Glutamatergic neuron (in vitro differentiated cells): Measurements from ENCODE around the gene DLG2. TPM values are rescaled to one million over a fixed set of nuclear protein-coding genes. Genes with fewer than 3 reads are reported as not detected.

ENCODE experiments used
- DNase-seq: peaks from one replicate; pipeline ENCODE4 v3.0.0; 2022
- H3K27ac Mint-ChIP-seq: one replicate; pipeline ENCODE4 v1.8.0; 2020; ENCODE audit warnings: mild to moderate bottlenecking, mixed read lengths, inconsistent platforms; ENCODE audit not compliant: unreplicated experiment
- H3K27me3 Mint-ChIP-seq: one replicate; pipeline ENCODE4 v1.8.0; 2020; ENCODE audit warnings: mild to moderate bottlenecking, moderate library complexity, mixed read lengths, inconsistent platforms; ENCODE audit not compliant: unreplicated experiment
- H3K36me3 Mint-ChIP-seq: one replicate; pipeline ENCODE4 v1.8.0; 2020; ENCODE audit warnings: mild to moderate bottlenecking, mixed read lengths, inconsistent platforms; ENCODE audit not compliant: unreplicated experiment
- H3K4me1 Mint-ChIP-seq: one replicate; pipeline ENCODE4 v1.8.0; 2020; ENCODE audit warnings: mild to moderate bottlenecking, low read depth, mixed read lengths, inconsistent platforms; ENCODE audit not compliant: unreplicated experiment
- H3K4me3 Mint-ChIP-seq: one replicate; pipeline ENCODE4 v1.8.0; 2020; ENCODE audit warnings: mild to moderate bottlenecking, mixed read lengths, inconsistent platforms; ENCODE audit not compliant: unreplicated experiment
- H3K9me3 Mint-ChIP-seq: one replicate; pipeline ENCODE4 v1.8.0; 2020; ENCODE audit warnings: mild to moderate bottlenecking, moderate library complexity, mixed read lengths, inconsistent platforms; ENCODE audit not compliant: unreplicated experiment
- total RNA-seq: library from RNA; stranded (reverse); fragmentation: NEBNext Ultra II Directional; extraction: Animal tissue kit (Norgen Biotek cat#: 25700); gene quantifications from one replicate; pipeline ENCODE4 v1.2.1, GENCODE V29; 2021; ENCODE audit not compliant: unreplicated experiment
- TF ChIP-seq, protein P1 (sequence below): fragments of 200-600 bp; sonication (generic); IDR thresholded peaks from one replicate; pipeline ENCODE4 v1.5.0; 2021; ENCODE audit not compliant: partially characterized antibody, unreplicated experiment

DLG2 gene
- total RNA-seq, 1 donor from 2014 or later, result 2.9 TPM

DNA sequence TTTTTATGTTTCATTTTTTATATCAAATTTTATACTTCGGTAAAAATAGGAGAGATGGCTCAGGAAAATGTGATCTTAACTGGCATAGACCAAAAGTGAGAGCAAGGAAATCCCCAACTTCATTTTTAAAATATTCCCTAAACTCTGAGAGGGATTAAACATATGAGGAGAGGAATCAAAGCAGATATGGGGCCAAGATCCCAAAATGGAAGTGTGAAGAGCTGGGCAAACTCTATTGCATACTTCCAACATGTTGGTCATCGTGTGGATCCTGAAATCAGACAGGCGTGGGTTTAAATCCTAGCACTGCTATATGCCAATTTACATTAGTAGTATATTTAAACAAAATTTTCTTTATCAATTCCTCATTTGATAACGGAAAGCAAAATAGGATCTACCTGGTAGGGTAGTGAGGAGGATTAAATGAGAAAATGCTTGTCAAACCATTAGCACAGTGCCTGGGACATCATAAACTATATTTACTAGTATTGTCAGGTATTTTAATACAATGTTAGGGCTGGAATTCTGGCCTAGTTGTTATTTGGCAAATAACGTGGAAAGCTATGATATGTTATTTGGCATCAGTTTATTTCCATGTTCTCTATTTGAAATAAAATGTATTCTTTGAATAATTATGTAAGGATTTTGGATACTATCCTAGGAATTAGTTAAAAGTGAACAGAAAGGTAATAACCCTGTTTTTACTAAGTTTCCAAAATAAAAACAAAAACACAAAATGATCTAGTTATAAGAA is 1948.1 kb downstream of the DLG2 start:
- peaks cover 9% of the 10 kb centered on the region for H3K4me1 Mint-ChIP-seq
- DNase-seq, result no peak
- H3K9me3 Mint-ChIP-seq, result no peaks in the 10 kb centered on the region
- no peak overlapping the region for H3K4me3 Mint-ChIP-seq
- TF ChIP-seq, protein P1, sequence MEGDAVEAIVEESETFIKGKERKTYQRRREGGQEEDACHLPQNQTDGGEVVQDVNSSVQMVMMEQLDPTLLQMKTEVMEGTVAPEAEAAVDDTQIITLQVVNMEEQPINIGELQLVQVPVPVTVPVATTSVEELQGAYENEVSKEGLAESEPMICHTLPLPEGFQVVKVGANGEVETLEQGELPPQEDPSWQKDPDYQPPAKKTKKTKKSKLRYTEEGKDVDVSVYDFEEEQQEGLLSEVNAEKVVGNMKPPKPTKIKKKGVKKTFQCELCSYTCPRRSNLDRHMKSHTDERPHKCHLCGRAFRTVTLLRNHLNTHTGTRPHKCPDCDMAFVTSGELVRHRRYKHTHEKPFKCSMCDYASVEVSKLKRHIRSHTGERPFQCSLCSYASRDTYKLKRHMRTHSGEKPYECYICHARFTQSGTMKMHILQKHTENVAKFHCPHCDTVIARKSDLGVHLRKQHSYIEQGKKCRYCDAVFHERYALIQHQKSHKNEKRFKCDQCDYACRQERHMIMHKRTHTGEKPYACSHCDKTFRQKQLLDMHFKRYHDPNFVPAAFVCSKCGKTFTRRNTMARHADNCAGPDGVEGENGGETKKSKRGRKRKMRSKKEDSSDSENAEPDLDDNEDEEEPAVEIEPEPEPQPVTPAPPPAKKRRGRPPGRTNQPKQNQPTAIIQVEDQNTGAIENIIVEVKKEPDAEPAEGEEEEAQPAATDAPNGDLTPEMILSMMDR, result no peak
- H3K27me3 Mint-ChIP-seq, result no peaks in the 10 kb centered on the region
- H3K27ac Mint-ChIP-seq, result no peak overlapping the region
- no peaks in the 10 kb centered on the region for H3K36me3 Mint-ChIP-seq

DNA sequence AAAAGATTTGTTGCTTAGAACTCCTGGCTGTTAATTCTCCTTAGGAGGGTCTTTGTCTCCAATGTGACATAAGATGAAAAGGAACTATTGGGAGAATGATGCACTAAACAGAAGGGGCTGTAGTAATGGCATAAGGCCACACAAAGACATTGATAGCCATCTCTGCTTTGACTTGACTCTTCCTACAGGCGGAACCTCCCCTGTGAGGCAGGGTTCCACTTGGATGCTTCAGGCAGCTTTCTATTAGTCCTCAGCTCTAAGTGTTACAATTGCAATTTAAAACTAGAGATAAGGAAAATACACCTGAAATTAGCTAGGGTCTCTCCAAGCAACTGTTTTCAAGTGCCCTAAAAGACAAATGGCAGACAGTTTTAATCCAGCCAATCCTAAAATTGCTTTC is 1949.4 kb downstream of the DLG2 start:
- no peak overlapping the region for H3K27ac Mint-ChIP-seq

DNA sequence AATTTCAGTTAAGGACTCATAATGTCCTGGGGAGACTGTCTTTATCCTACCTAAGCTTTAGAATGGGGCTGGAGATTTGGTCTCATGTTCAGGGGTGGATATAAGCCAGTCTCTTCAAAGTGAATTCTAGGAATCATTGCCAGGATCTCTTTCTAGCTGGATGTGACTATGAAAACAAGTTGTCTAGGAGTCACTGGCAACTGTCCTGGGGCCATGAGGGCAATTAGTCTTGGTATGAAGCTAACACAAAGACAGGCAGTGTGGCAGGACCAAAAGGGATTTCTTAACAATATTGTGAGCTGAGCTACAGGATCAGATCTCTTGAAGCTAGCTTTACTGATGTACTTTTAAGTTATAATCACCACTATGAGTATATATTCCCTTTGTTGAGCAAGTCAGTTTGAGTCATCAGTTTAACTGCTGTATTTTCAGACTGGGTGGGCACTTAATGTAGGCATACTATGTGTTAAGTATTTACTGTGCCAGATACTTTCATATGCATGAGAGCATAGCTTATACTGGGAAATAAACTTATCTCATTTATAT is 1951.0 kb downstream of the DLG2 start:
- DNase-seq, result no peak
- no peak overlapping the region for H3K27ac Mint-ChIP-seq
- H3K36me3 Mint-ChIP-seq, result no peaks in the 10 kb centered on the region
- no peaks in the 10 kb centered on the region for H3K27me3 Mint-ChIP-seq
- TF ChIP-seq, protein P1, result no peak
- no peaks in the 10 kb centered on the region for H3K9me3 Mint-ChIP-seq
- H3K4me3 Mint-ChIP-seq, result no peak overlapping the region
- H3K4me1 Mint-ChIP-seq, result peaks cover 6% of the 10 kb centered on the region

More for the DNA sequence above, 1949.4 kb downstream of the DLG2 start:
- TF ChIP-seq, protein P1, result no peak
- Mint-ChIP-seq H3K9me3 (no peaks in the 10 kb centered on the region), H3K27me3 (no peaks in the 10 kb centered on the region), H3K36me3 (no peaks in the 10 kb centered on the region), H3K4me3 (no peak overlapping the region), H3K4me1 (peaks cover 9% of the 10 kb centered on the region)
- no peak for DNase-seq

DNA sequence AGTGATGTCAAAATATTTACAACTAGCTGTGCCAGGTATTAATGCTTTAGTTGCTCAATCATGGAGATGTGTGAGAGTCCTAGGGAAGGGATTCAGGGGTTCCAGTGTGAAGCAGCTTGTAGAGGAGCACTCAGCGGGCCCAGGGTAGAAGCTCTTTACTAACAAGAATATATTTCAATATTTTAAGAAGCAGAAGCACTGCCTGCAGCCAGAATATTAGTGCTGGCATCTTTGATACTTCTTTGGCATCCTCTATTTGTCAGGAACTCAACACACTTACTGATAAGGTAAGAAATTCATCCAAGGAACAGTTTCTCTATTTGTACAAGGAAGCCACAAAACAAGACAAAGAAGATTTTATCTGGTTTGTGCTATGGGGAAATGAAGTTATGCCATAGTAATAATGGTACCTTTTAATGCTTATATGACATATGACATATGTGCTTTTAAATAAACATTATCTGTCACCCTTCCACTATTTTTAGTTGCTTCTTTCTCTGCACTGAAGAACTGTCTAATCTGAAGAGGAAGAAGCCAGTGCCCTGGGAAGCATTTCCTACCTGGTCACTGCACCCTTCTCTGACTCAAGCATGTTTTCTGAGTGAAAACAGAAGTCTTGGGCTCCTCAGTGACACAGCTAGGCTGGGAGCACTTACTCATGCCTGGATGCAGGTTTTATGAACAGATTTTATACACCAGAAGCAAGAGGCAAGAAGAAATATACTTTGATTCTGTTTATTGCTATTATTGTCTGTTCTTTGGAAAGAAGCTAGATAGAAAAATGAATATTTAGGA is 1952.8 kb downstream of the DLG2 start:
- H3K36me3 Mint-ChIP-seq, result no peaks in the 10 kb centered on the region
- H3K9me3 Mint-ChIP-seq, result no peaks in the 10 kb centered on the region
- no peaks in the 10 kb centered on the region for H3K27me3 Mint-ChIP-seq
- DNase-seq, result no peak
- no peak overlapping the region for H3K4me3 Mint-ChIP-seq
- TF ChIP-seq, protein P1, result no peak
- no peak overlapping the region for H3K27ac Mint-ChIP-seq
- peaks cover 5% of the 10 kb centered on the region for H3K4me1 Mint-ChIP-seq
